ELF-1 (cell line): ENCODE results near the gene FARP2.

Experiments used
- DNase-seq: peaks from one replicate; pipeline ENCODE4 v3.0.0-alpha.2; 2016; ENCODE audit warnings: low read depth, low spot score

FARP2 gene

GRCh38 chr2:241489733-241490680 is 133.9 kb downstream of the FARP2 start:
- DNase-seq: no peak

GRCh38 chr2:241490825-241491506 is 134.9 kb downstream of the FARP2 start:
- no peak for DNase-seq

GRCh38 chr2:241491549-241492173 is 135.6 kb downstream of the FARP2 start:
- no peak for DNase-seq

- DNase-seq: no peak
Observed at GRCh38 chr2:241492174-241492565, 136.1 kb downstream of the FARP2 start.

GRCh38 chr2:241493092-241493491 is 137.0 kb downstream of the FARP2 start:
- DNase-seq: no peak

GRCh38 chr2:241494311-241494908 is 138.3 kb downstream of the FARP2 start:
- DNase-seq: no peak

GRCh38 chr2:241495172-241496002 is 139.3 kb downstream of the FARP2 start:
- no peak for DNase-seq

- no peak for DNase-seq
Observed at GRCh38 chr2:241496003-241496707, 140.1 kb downstream of the FARP2 start.

GRCh38 chr2:241496904-241497877 is 141.1 kb downstream of the FARP2 start:
- DNase-seq: no peak

GRCh38 chr2:241498115-241499070 is 142.3 kb downstream of the FARP2 start:
- no peak for DNase-seq

GRCh38 chr2:241499146-241499965 is 143.3 kb downstream of the FARP2 start:
- no peak for DNase-seq

- DNase-seq: no peak
Observed at GRCh38 chr2:241500016-241500415, 143.9 kb downstream of the FARP2 start.

- no peak for DNase-seq
Observed at GRCh38 chr2:241500431-241500975, 144.4 kb downstream of the FARP2 start.

- no peak for DNase-seq
Observed at GRCh38 chr2:241501099-241501541, 145.0 kb downstream of the FARP2 start.

GRCh38 chr2:241501551-241501950 is 145.5 kb downstream of the FARP2 start:
- no peak for DNase-seq

- DNase-seq: no peak
Observed at GRCh38 chr2:241502281-241502680, 146.2 kb downstream of the FARP2 start.
